Activated CD4-positive, alpha-beta memory T cell treated with anti-CD3 and anti-CD28 coated beads for 36 hours (primary cell): ENCODE data around the gene KRTAP5-11. TPM values are rescaled to one million over a fixed set of nuclear protein-coding genes. Genes with fewer than 3 reads are reported as not detected.
"Not testable (repeated sequence)": the region's sequence is repeated elsewhere in the genome, so short reads cannot be mapped to it uniquely, and the experiment has no call there.

Experiments
- CTCF ChIA-PET: fragments of 350-600 bp; sonication (Branson Sonifier 250); formaldehyde crosslinking; loops from one replicate; lab custom pipeline; 2021; ENCODE audit warnings: antibody characterized with exemption, inconsistent platforms; lab: Charles Lee
- POLR2A ChIA-PET: fragments of 350-600 bp; sonication (Branson Sonifier 250); formaldehyde crosslinking; loops from one replicate; lab custom pipeline; 2021; ENCODE audit warnings: antibody characterized with exemption; lab: Charles Lee
- DNase-seq: peaks from one replicate; pipeline ENCODE4 v3.0.0-alpha.2; 2020
- H3K27ac Mint-ChIP-seq: one replicate; pipeline ENCODE4 v1.8.0; 2021; ENCODE audit warnings: mixed read lengths
- H3K27me3 Mint-ChIP-seq: one replicate; pipeline ENCODE4 v1.8.0; 2021; ENCODE audit warnings: mixed read lengths
- H3K36me3 Mint-ChIP-seq: one replicate; pipeline ENCODE4 v1.8.0; 2021; ENCODE audit warnings: mixed read lengths
- H3K4me1 Mint-ChIP-seq: one replicate; pipeline ENCODE4 v1.8.0; 2021; ENCODE audit warnings: low read depth, mixed read lengths
- H3K4me3 Mint-ChIP-seq: one replicate; pipeline ENCODE4 v1.8.0; 2021; ENCODE audit warnings: mild to moderate bottlenecking, mixed read lengths
- H3K9me3 Mint-ChIP-seq: one replicate; pipeline ENCODE4 v1.8.0; 2021; ENCODE audit warnings: mixed read lengths
- intact Hi-C: fragments of 100-400 bp; cut with micrococcal nuclease; formaldehyde crosslinking; loops from one replicate; pipeline ENCODE4 v1.15.1; 2023
- total RNA-seq, 2 experiments: library from RNA; stranded (reverse); gene quantifications; one replicate each; pipeline ENCODE4 v1.2.3, GENCODE V29; 2021

KRTAP5-11 gene
- total RNA-seq, 2 experiments from 2014 or later, result not detected

DNA sequence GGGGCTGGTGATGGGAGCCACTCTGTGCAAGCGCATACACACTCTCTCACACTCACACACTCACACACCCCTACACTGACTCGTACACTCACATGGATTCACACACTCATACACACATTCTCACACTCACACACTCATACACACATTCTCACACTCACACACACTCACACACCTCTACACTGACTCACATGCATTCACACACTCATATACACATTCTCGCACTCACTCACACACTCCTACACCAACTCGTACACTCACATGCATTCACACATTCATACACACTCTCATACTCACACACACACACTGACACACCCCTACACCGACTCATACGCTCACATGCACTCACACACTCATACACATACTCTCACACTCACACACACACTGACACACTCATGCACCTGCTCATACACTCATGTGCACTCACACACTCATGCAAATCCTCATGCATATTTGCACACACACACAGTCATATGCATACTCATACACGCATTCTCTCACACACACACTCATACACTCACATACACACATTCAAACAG lies 5.1 kb downstream of the KRTAP5-11 start:
- DNase-seq, result no peak
- no peaks in the 10 kb centered on the region for H3K9me3 Mint-ChIP-seq
- no peaks in the 10 kb centered on the region for H3K36me3 Mint-ChIP-seq
- ChIA-PET CTCF (no interaction called here), POLR2A (no interaction called here)
- peaks cover 4% of the 10 kb centered on the region for H3K4me1 Mint-ChIP-seq
- intact Hi-C loops, result no loop called here
- H3K27me3 Mint-ChIP-seq, result peaks cover 14% of the 10 kb centered on the region
- no peak overlapping the region for H3K4me3 Mint-ChIP-seq
- no peak overlapping the region for H3K27ac Mint-ChIP-seq

- POLR2A ChIA-PET, H3K9me3 Mint-ChIP-seq, H3K4me3 Mint-ChIP-seq, H3K27ac Mint-ChIP-seq, H3K4me1 Mint-ChIP-seq, H3K36me3 Mint-ChIP-seq, CTCF ChIA-PET, DNase-seq, intact Hi-C loops: not testable (repeated sequence)
- H3K27me3 Mint-ChIP-seq, result peaks cover 12% of the 10 kb centered on the region
These were observed 5.8 kb downstream of the KRTAP5-11 start for GRCh38 chr11:71576688-71577465.

GRCh38 chr11:71575723-71576424 lies 6.8 kb downstream of the KRTAP5-11 start:
- Mint-ChIP-seq H3K27me3 (peaks cover 2% of the 10 kb centered on the region), H3K4me3 (no peak overlapping the region), H3K4me1 (peaks cover 2% of the 10 kb centered on the region), H3K36me3 (no peaks in the 10 kb centered on the region), H3K9me3 (no peaks in the 10 kb centered on the region), H3K27ac (no peak overlapping the region)
- no peak for DNase-seq
- CTCF ChIA-PET, result interaction anchor here (0.8 kb wide), 1 partner anchor 47 kb away, joined by 5 read pairs; no protein-coding TSS in a partner anchor
- POLR2A ChIA-PET, result no interaction called here
- intact Hi-C loops, result no loop called here

GRCh38 chr11:71574418-71574817 lies 8.3 kb downstream of the KRTAP5-11 start:
- Mint-ChIP-seq H3K36me3 (no peaks in the 10 kb centered on the region), H3K4me3 (no peak overlapping the region), H3K27me3 (peaks cover 5% of the 10 kb centered on the region), H3K4me1 (no peaks in the 10 kb centered on the region), H3K9me3 (no peaks in the 10 kb centered on the region), H3K27ac (no peak overlapping the region)
- CTCF ChIA-PET, result interaction anchor here (0.9 kb wide), 1 partner anchor 15 kb away, joined by 6 read pairs; no protein-coding TSS in a partner anchor
- POLR2A ChIA-PET, result no interaction called here
- DNase-seq, result no peak
- intact Hi-C loops, result no loop called here

DNA sequence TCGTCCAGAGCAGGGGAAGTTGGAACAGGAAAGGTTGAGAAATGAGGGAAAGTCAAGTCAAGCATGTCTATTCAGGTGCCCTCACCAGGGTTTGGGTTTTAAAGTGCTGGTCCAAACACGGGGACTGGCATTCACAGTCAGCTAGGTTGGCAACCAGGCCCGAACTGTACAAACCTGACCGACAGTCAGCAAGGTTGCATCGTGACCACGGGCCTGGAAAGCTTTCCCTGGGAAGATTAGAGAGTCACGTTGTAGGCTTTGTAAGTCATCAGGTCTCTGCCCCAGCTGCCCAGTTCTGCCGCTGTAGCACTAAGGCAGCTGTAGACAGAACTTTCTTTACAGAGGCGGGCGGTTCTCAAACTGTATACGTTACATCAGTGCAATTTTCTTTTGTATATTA lies 9.9 kb downstream of the KRTAP5-11 start:
- intact Hi-C loops, result no loop called here
- Mint-ChIP-seq H3K9me3 (no peaks in the 10 kb centered on the region), H3K27me3 (peaks cover 5% of the 10 kb centered on the region), H3K4me3 (no peak overlapping the region), H3K27ac (no peak overlapping the region), H3K36me3 (no peaks in the 10 kb centered on the region), H3K4me1 (no peaks in the 10 kb centered on the region)
- no peak for DNase-seq
- ChIA-PET POLR2A (no interaction called here), CTCF (no interaction called here)

DNA sequence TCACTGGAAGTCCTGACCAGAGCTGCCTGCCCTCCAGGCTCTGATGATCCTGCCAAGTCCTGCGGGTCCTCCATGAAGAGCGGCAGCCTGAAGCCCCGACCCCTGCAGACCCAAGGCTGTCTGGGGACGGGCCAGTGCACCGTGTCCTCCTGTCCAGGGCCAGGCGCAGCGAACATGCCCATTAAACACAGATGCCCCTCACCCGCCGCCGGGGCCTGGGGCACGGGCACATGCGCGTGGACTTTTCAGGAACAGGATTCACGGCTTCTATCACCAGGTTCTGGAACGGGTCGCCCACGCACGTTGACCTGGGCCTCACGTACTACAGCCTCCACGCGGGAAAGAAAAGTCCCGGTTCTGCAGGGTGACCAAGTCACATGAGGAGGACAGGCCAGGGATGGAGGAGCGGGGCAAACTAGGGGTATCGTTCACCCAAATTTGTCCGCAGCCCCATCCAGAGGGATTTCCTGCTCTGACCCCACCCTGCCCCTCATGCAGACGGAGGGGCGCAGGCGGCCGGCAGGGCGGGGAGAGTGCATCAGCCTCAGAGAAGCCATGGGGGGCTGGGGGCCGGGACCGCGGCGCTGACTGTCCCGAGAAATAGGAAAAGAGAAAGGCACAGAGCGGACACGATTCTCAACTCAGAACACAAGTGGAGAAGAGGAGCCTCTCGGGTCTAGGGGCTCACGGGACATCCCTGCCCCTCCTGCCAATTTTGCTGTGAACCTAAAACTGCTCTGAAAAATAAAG lies 11.4 kb downstream of the KRTAP5-11 start:
- DNase-seq, H3K27ac Mint-ChIP-seq, H3K9me3 Mint-ChIP-seq, H3K4me1 Mint-ChIP-seq, H3K4me3 Mint-ChIP-seq, H3K36me3 Mint-ChIP-seq, POLR2A ChIA-PET, H3K27me3 Mint-ChIP-seq, CTCF ChIA-PET, intact Hi-C loops: not testable (repeated sequence)

DNA sequence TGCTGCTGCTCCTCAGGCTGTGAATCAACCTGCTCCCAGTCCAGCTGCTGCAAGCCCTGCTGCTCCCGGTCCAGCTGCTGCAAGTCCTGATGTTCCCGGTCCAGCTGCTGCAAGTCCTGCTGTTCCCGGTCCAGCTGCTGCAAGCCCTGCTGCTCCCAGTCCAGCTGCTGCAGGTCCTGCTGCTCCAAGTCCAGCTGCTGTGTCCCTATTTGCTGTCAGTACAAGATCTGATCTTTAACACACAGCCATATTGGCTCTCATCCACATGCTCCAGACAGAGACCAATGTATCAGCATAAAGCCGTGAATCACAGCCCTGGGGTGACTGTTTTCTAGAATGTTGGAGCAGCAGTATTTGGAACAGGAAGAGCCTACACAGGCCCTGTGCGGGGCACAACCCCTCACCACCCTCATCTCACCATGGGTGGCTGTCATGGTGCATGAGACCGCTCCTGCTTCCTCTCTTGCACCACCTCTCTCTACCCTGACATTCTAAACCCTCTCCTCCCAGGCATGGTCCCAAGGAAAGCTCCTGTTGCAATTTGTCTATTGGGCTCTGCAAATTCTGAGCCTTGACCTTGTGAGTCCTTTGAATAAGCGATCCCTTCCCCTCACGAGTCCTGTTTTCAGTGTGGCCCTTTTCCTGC lies 13.8 kb downstream of the KRTAP5-11 start:
- Mint-ChIP-seq H3K27me3 (peaks cover 21% of the 10 kb centered on the region), H3K36me3 (no peaks in the 10 kb centered on the region), H3K4me1 (no peaks in the 10 kb centered on the region), H3K9me3 (no peaks in the 10 kb centered on the region), H3K4me3 (no peak overlapping the region), H3K27ac (no peak overlapping the region)
- no peak for DNase-seq
- CTCF ChIA-PET, result no interaction called here
- POLR2A ChIA-PET, result no interaction called here
- intact Hi-C loops, result no loop called here

- H3K4me3 Mint-ChIP-seq, H3K9me3 Mint-ChIP-seq, H3K36me3 Mint-ChIP-seq, H3K27ac Mint-ChIP-seq, intact Hi-C loops, DNase-seq, CTCF ChIA-PET, POLR2A ChIA-PET, H3K4me1 Mint-ChIP-seq: not testable (repeated sequence)
- peaks cover 31% of the 10 kb centered on the region for H3K27me3 Mint-ChIP-seq
These were observed 15.0 kb downstream of the KRTAP5-11 start for GRCh38 chr11:71567633-71568032.

DNA sequence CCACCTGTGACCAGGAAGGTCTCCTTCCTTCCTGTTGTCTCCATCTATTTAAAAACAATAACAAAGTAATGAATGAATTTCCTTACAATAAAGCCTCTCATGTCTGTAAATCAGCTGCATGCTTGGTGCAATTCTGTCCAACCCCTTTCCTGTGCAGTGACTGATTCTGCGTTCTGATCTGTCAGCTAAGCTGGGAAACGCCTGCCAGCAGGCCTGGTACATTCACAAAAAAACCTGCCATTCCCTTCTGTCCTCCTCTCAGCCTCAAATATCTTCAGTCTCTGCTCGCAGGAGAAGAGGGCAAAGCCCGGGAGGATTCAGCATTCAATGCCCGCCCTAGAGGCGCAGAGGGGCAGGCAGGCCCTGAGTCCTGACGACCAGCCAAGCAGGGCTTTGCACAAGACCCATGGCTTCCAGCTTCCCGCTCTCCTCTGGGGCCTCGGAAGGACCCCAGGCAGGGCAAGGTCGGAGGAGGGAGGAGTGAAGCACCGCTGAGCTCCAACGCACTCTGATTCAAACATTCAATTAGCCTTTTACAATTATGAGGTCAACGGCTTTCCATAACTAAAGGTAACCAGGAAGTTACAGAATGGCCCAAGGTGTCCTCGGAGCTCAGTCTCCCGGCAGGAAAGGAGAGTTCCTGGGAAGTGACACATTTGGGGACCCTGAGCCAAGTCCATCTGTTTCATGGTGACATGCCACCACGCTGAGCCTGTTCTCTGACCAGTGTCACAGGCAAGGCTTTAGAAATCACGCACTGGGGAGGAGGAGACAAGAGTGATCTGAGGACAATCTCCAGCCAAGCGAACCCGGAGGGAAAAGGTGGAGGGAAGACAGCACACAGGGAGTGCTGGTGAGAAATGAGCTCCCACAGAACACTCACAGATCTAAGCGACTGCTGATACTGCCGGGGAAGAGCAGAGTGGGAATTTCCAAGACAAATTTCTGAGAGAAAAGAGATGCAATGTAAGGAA lies 15.8 kb downstream of the KRTAP5-11 start:
- intact Hi-C loops, H3K9me3 Mint-ChIP-seq, POLR2A ChIA-PET, H3K4me3 Mint-ChIP-seq, H3K36me3 Mint-ChIP-seq, H3K27ac Mint-ChIP-seq, H3K4me1 Mint-ChIP-seq, DNase-seq, CTCF ChIA-PET: not testable (repeated sequence)
- peaks cover 31% of the 10 kb centered on the region for H3K27me3 Mint-ChIP-seq

- Mint-ChIP-seq H3K9me3 (no peaks in the 10 kb centered on the region), H3K36me3 (no peaks in the 10 kb centered on the region), H3K27me3 (peaks cover 36% of the 10 kb centered on the region), H3K27ac (no peak overlapping the region), H3K4me3 (no peak overlapping the region), H3K4me1 (no peaks in the 10 kb centered on the region)
- DNase-seq, result no peak
- intact Hi-C loops, result no loop called here
- ChIA-PET POLR2A (no interaction called here), CTCF (no interaction called here)
These were observed 16.5 kb downstream of the KRTAP5-11 start for GRCh38 chr11:71566081-71566620.

GRCh38 chr11:71565263-71565662 lies 17.4 kb downstream of the KRTAP5-11 start, which contains the start of gene KRTAP5-10:
Gene KRTAP5-10, plus strand, starts transcription at chr11:71565563. Its CDS starts 25 bp downstream, at chr11:71565588.
- no peak for DNase-seq
- Mint-ChIP-seq H3K27me3 (peaks cover 36% of the 10 kb centered on the region), H3K9me3 (no peaks in the 10 kb centered on the region), H3K27ac (no peak within 1 kb of the TSS), H3K4me3 (no peak within 1 kb of the TSS), H3K36me3 (no peaks in the 10 kb centered on the region), H3K4me1 (no peaks in the 10 kb centered on the region)
- intact Hi-C loops, result no loop called here
- ChIA-PET POLR2A (no interaction called here), CTCF (no interaction called here)
